ENCODE measurements around the gene OTUD7B.

- TF ChIP-seq, protein P1, sequence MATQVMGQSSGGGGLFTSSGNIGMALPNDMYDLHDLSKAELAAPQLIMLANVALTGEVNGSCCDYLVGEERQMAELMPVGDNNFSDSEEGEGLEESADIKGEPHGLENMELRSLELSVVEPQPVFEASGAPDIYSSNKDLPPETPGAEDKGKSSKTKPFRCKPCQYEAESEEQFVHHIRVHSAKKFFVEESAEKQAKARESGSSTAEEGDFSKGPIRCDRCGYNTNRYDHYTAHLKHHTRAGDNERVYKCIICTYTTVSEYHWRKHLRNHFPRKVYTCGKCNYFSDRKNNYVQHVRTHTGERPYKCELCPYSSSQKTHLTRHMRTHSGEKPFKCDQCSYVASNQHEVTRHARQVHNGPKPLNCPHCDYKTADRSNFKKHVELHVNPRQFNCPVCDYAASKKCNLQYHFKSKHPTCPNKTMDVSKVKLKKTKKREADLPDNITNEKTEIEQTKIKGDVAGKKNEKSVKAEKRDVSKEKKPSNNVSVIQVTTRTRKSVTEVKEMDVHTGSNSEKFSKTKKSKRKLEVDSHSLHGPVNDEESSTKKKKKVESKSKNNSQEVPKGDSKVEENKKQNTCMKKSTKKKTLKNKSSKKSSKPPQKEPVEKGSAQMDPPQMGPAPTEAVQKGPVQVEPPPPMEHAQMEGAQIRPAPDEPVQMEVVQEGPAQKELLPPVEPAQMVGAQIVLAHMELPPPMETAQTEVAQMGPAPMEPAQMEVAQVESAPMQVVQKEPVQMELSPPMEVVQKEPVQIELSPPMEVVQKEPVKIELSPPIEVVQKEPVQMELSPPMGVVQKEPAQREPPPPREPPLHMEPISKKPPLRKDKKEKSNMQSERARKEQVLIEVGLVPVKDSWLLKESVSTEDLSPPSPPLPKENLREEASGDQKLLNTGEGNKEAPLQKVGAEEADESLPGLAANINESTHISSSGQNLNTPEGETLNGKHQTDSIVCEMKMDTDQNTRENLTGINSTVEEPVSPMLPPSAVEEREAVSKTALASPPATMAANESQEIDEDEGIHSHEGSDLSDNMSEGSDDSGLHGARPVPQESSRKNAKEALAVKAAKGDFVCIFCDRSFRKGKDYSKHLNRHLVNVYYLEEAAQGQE (IDR thresholded peaks at IDR 0.05; ENCODE audit: low read depth), result no peak
- TF ChIP-seq CEBPB (IDR thresholded peaks at IDR 0.05) (no peak), EGR1 (IDR thresholded peaks at IDR 0.05) (no peak), CREB1 (IDR thresholded peaks at IDR 0.05; ENCODE audit: low read depth) (no peak), TAF1 (IDR thresholded peaks at IDR 0.05; ENCODE audit: low read depth) (no peak), FOXM1 (IDR thresholded peaks at IDR 0.05; ENCODE audit: borderline replicate concordance, low read depth) (no peak), EP300 (IDR thresholded peaks at IDR 0.05; ENCODE audit: borderline replicate concordance) (no peak), YY1 (IDR thresholded peaks at IDR 0.05; ENCODE audit: low read depth) (no peak), TEAD4 (IDR thresholded peaks at IDR 0.05) (no peak)
- TF ChIP-seq, protein P2, sequence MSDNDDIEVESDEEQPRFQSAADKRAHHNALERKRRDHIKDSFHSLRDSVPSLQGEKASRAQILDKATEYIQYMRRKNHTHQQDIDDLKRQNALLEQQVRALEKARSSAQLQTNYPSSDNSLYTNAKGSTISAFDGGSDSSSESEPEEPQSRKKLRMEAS (IDR thresholded peaks at IDR 0.05), result no peak
- TF ChIP-seq, protein P3, sequence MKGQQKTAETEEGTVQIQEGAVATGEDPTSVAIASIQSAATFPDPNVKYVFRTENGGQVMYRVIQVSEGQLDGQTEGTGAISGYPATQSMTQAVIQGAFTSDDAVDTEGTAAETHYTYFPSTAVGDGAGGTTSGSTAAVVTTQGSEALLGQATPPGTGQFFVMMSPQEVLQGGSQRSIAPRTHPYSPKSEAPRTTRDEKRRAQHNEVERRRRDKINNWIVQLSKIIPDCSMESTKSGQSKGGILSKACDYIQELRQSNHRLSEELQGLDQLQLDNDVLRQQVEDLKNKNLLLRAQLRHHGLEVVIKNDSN (IDR thresholded peaks at IDR 0.05), result no peak
Measured at GRCh38 chr1:150002217-150002616, 8.3 kb downstream of the OTUD7B start.

Data from Ishikawa (cell line).